OCI-M2 (cell line): ENCODE results near the gene SYNPO2.
"Not testable (repeated sequence)": the region's sequence is repeated elsewhere in the genome, so short reads cannot be mapped to it uniquely, and the experiment has no call there.

Experiments
- DNase-seq: peaks from one replicate; lab custom pipeline; 2025; ENCODE audit not compliant: unreplicated experiment; lab: John Stamatoyannopoulos, UW

Gene SYNPO2

DNA sequence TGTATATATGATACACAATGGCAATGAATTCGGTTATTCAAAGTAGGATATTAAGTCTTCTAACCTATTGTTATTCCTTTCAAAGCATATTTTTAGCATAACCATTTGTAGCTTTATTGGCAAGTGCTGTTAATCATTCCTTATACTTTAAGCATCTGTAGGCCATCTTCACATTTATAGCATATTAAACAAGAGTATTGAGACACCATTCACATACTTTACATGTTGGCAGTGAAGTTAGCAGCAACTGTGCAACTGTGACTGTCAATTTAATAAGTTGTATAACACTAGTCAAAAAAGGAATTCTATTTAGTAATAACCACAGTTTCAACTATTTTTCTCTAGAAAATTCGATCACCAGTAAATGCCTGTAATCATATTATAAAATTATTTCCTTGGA lies 139.6 kb downstream of the SYNPO2 start:
- no peak for DNase-seq

GRCh38 chr4:119029847-119030535 lies 141.3 kb downstream of the SYNPO2 start:
- no peak for DNase-seq

GRCh38 chr4:119030536-119030890 lies 141.9 kb downstream of the SYNPO2 start:
- no peak for DNase-seq

GRCh38 chr4:119031218-119031617 lies 142.6 kb downstream of the SYNPO2 start:
- no peak for DNase-seq

- no peak for DNase-seq
These were observed 144.4 kb downstream of the SYNPO2 start for GRCh38 chr4:119032921-119033685.

DNA sequence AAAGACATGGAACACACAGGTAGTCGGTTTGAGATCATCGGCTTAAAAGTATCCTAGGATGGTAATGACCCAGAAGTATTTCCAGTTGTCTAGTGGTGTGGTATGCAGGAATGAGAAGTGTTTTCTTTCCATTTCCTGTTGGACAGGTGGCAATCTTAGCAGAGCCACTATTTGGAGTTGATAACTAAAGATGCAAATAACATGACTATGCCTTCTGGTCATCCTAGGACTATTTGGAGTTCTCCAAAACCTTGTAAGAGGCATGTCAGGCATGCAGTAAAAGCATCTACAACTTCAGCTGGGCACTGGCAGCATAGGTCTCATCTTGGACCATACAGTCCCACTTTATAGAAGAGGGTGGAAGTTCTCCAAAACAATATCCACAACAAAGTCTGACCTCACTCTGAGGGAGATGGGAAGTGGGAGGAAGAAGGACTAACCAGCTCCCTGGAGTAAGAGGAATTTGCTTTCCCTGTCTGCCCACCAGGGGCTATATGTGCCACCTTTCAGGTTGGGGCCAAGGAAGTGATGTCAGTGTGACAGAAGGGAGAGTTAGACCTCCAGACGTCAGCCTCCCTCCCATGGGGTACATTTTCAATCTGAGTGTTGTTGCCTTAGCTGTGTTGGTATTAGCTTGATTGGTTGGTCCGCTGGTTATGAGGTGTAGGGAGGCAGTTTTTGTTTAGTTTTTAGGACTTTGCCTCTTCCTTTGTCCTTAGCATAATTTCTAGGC lies 145.8 kb downstream of the SYNPO2 start:
- no peak for DNase-seq

DNA sequence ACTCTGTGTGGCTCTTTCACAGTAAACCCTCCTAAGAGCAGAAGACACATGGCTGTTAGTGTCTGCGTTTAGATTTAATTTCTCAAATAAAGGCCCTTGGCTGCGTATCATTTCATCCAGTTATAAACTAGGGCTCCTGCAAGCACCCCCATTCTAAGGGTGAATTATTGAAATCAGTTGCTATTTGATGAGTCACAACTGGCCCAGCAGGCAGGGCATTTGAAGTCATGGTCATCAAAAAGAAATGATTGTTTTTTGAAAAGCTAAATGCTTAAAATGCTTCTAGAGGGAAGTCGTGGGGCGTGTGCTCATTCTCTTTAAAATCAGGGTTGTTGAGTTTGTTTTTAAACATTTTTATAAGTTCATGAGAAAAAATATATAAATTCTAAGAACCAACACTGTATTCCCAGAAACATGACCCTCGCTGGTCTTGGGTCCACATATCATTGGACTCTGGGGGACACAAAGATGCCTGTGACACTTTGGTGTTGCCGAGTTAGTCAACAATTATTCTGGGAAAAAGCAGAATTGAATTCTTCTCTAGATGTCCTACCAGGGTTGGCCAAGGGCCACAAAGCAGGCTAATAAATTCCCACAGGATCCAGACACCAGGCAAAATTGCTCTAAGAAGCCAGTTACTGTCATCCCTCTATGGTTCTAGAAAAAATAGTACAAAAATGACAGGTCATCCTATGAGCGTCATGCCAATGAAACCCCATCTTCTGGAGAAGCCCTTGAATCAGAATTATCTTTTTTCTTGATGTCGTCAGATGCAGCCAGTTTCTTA lies 147.5 kb downstream of the SYNPO2 start:
- no peak for DNase-seq

DNA sequence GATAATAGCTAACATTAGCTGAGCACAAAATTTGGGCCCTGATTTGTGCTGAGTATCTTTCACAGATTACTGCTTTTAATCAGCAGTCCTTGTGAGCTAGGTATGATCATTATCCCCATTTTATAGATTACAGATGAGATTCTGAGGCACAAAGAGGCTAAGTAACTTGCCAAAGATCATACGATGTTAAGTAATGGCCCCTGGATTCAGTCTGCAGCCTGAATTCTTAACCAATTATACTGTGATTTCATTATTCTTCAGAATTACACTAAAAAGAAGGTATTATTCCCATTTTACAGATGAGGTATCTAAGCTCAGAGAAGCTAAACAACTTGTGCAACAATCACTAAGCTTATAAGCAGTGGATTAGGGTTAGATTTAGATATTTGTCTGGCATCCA lies 149.1 kb downstream of the SYNPO2 start:
- DNase-seq, result no peak

GRCh38 chr4:119038116-119038841 lies 149.6 kb downstream of the SYNPO2 start:
- DNase-seq, result no peak

- no peak for DNase-seq
These were observed 150.5 kb downstream of the SYNPO2 start for GRCh38 chr4:119039160-119039559.

- no peak for DNase-seq
These were observed 151.1 kb downstream of the SYNPO2 start for GRCh38 chr4:119039779-119040178.

DNA sequence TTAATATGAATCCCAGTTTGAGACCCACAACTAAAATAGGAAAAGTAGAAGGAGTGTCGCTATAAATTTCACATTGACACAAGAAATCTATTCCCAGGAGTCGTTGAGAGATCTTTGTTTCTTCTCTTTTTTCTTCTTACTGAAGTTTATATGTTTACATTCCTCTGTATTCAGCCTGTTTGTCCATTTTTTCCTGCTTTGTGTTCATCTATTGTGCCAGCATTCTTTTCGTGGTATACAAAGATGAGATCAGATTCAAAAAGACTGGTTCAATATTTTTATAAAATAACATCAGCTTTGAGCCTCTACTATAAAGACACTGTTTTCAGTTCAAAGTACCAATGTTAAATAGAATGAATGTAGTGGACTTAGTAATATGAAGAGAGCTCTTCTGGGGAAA lies 151.6 kb downstream of the SYNPO2 start:
- no peak for DNase-seq

- DNase-seq, result no peak
These were observed 152.1 kb downstream of the SYNPO2 start for GRCh38 chr4:119040694-119041185.

DNA sequence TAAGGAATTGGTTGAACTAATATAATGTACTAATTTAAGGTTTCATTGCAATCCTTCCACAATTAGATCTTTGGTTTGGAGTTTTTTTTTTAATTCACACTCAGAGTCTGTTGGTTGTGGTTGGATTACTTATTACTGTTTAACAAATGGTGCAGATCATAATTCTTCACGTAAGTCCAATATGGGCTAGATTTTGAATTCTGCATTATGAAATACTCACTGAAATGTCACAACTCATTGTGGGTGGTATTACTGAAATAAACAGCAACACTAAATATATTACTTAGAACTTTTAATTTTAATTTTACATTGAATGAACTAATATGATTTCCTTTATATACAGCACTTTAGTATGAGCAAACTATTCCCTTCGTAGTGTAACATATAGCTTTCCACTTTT lies 152.7 kb downstream of the SYNPO2 start:
- DNase-seq, result no peak

- no peak for DNase-seq
These were observed 153.4 kb downstream of the SYNPO2 start for GRCh38 chr4:119041951-119042560.

DNA sequence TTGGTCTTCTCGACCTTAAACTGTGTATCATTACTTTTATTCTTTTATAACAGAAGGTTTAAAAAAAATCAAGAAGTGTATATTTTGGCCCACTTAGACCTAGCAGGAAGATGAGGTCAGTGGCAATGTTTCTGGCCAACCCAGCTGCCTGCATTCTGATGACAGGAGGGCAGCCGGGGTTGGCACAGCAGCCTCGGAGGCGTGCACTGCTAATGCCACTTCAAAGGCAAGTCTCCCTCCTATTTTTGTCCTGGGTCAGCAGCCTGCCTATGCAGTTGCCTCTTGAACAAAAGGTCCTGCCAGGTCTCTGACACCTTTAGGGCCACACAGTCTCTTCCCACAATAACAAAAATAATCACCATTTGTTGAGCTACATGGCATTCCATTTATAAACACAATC lies 157.6 kb downstream of the SYNPO2 start:
- DNase-seq, result no peak

DNA sequence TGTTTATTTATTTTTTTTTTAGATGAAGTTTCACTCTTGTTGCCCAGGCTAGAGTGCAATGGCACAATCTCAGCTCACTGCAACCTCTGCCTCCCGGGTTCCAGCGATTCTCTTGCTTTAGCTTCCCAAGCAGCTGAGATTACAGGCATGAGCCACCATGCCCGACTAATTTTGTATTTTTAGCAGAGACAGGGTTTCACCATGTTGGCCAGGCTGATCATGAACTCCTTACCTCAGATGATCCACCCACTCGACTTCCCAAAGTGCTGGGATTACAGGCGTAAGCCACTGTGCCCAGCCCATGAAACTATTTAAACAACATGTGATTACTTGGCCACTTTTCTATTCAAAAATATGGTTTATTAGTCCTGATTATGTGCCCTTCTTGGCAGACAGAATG lies 158.4 kb downstream of the SYNPO2 start:
- DNase-seq, result not testable (repeated sequence)

GRCh38 chr4:119048446-119048845 lies 159.8 kb downstream of the SYNPO2 start:
- no peak for DNase-seq

DNA sequence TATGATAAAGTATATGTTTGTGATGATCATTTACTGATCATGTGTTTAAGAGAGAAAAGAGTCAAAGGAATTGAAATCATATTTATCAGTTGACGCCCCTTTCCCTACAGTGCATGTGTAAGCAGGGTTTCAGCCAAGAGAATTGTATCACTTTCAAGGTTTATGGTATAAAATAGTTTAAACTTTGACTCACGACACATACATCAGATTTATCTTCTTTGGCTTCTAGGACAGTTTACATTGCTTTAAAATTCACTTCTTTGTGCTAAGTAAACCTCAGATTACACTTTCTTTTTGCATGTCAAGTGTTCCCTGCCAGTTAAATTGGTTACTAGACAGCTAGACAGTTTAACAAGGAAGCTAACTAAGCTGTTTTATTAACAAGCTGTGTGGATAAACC lies 160.7 kb downstream of the SYNPO2 start:
- no peak for DNase-seq

GRCh38 chr4:119050527-119051090 lies 162.0 kb downstream of the SYNPO2 start:
- no peak for DNase-seq
